D721Med (cell line): ENCODE data around the gene FAM78A.

Experiments
- DNase-seq: peaks from one replicate; pipeline ENCODE4 v3.0.0; 2011; ENCODE audit warnings: low spot score; ENCODE audit not compliant: insufficient read length
- FAIRE-seq: peaks from 2 replicates; lab custom pipeline; 2011; peaks lifted over from hg19 to GRCh38; lab: Jason Lieb, UNC
- TF ChIP-seq, protein P1 (sequence below): IDR thresholded peaks from 2 replicates; pipeline ENCODE4 v1.5.1; 2012; ENCODE audit warnings: mild to moderate bottlenecking, control low read depth; ENCODE audit not compliant: insufficient read depth; ENCODE audit errors: missing control alignments

FAM78A gene

GRCh38 chr9:131260751-131261452, 15.4 kb downstream of the FAM78A start:
- TF ChIP-seq, protein P1, sequence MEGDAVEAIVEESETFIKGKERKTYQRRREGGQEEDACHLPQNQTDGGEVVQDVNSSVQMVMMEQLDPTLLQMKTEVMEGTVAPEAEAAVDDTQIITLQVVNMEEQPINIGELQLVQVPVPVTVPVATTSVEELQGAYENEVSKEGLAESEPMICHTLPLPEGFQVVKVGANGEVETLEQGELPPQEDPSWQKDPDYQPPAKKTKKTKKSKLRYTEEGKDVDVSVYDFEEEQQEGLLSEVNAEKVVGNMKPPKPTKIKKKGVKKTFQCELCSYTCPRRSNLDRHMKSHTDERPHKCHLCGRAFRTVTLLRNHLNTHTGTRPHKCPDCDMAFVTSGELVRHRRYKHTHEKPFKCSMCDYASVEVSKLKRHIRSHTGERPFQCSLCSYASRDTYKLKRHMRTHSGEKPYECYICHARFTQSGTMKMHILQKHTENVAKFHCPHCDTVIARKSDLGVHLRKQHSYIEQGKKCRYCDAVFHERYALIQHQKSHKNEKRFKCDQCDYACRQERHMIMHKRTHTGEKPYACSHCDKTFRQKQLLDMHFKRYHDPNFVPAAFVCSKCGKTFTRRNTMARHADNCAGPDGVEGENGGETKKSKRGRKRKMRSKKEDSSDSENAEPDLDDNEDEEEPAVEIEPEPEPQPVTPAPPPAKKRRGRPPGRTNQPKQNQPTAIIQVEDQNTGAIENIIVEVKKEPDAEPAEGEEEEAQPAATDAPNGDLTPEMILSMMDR, result no peak
- DNase-seq (no peak), FAIRE-seq (no peak)

GRCh38 chr9:131259916-131260597, 16.3 kb downstream of the FAM78A start:
- no peak for DNase-seq

DNA sequence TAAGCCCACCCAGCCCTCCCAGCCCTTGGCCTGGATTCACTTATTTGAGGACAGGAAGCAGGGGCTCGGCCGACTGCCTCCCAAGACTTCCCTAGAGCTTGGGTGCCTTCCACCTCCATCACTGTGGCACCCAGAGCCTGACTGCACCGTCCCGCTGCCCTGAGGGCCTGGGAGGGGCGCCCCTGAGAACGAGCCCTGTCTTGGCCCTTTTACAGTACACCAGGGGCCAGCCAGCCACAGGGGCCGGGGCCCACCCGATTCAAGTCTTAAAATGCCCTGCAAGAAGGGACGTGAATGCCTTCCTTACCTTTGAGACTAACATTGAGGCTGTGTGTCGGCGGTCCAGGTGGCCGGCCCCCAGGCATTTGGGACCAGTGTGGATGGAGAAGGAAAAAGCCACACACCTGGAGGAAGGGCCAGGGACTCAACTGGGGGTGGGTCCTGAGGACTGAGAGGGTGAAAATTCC, 16.8 kb downstream of the FAM78A start:
- DNase-seq, result no peak
- TF ChIP-seq, protein P1, result no peak
- no peak for FAIRE-seq

More at GRCh38 chr9:131259916-131260597, 16.3 kb downstream of the FAM78A start:
- no peak for FAIRE-seq
- TF ChIP-seq, protein P1, result no peak

- DNase-seq, result no peak
- no peak for FAIRE-seq
Measured at GRCh38 chr9:131258698-131259431, 17.4 kb downstream of the FAM78A start.

DNA sequence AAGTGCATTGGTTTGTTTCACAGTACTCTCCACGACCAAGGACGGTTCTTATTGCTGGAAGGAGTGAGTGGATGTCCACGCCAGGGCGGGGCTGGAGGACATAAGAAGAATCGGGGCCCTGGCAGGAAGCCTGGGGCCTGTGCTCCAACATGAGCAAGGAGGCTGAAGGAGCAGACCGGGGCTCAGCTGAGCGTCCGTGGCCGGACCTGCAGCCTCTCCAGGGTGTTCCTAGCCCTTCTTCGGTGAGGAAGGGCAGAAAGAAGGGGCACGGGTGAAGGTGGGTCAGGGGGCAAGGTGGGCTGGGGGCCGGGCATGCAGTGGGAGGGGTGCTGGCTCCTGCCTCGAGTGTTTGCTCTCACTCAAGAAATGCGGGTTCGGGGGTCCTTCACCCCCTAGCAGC, 18.1 kb downstream of the FAM78A start:
- TF ChIP-seq, protein P1, result no peak
- FAIRE-seq (no peak), DNase-seq (no peak)

More at GRCh38 chr9:131258698-131259431, 17.4 kb downstream of the FAM78A start:
- TF ChIP-seq, protein P1, result no peak

GRCh38 chr9:131257266-131258025, 18.9 kb downstream of the FAM78A start:
- no peak for FAIRE-seq
- DNase-seq, result no peak
- TF ChIP-seq, protein P1, result no peak
